ENCODE measurements around the gene GNB1L.

GRCh38 chr22:19800761-19801244 is 53.9 kb downstream of the GNB1L start:
- TF ChIP-seq EZH2 (IDR thresholded peaks at IDR 0.05; ENCODE audit: borderline replicate concordance, low read length) (no peak), CTCF (conservative IDR thresholded peaks at IDR 0.05 in 1 of 2, IDR thresholded peaks at IDR 0.05 in 1 of 2; ENCODE audit: extremely low read depth in 1 of 2, insufficient read depth in 1 of 2, low read depth in 1 of 2, low read length in 2 of 2) (peak in 1 of 2 donors; percentile 23)
